WTC11 (cell line): ENCODE measurements around the gene SDC1. TPM values are rescaled to one million over a fixed set of nuclear protein-coding genes. Genes with fewer than 3 reads are reported as not detected.

Source experiments
- ATAC-seq: fragments of 200-7000 bp; cut with Tn5 transposase; 2 replicates; pipeline ENCODE4 v1.10.0; 2021; ENCODE audit warnings: mild to moderate bottlenecking, moderate library complexity
- CTCF ChIA-PET: fragments of 300-600 bp; sonication (Branson Sonifier 250); formaldehyde crosslinking; loops from one replicate; lab custom pipeline; 2021; ENCODE audit warnings: antibody characterized with exemption; lab: Charles Lee
- POLR2A ChIA-PET: fragments of 350-600 bp; sonication (Branson Sonifier 250); formaldehyde crosslinking; loops from one replicate; lab custom pipeline; 2021; ENCODE audit warnings: antibody characterized with exemption; lab: Charles Lee
- DNase-seq: peaks from one replicate; pipeline ENCODE4 v3.0.0; 2021; ENCODE audit warnings: low spot score
- H3K27ac Mint-ChIP-seq: 2 replicates; pipeline ENCODE4 v1.8.0; 2021; ENCODE audit warnings: mixed read lengths
- H3K27me3 Mint-ChIP-seq: 2 replicates; pipeline ENCODE4 v1.8.0; 2021; ENCODE audit warnings: low read depth, mild to moderate bottlenecking, moderate library complexity, mixed read lengths
- H3K36me3 Mint-ChIP-seq: 2 replicates; pipeline ENCODE4 v1.8.0; 2021; ENCODE audit warnings: mixed read lengths
- H3K4me1 Mint-ChIP-seq: 2 replicates; pipeline ENCODE4 v1.8.0; 2022; ENCODE audit warnings: mixed read lengths
- H3K4me3 Mint-ChIP-seq: 2 replicates; pipeline ENCODE4 v1.8.0; 2021; ENCODE audit warnings: mild to moderate bottlenecking, moderate library complexity, mixed read lengths
- H3K9me3 Mint-ChIP-seq: 2 replicates; pipeline ENCODE4 v1.8.0; 2021; ENCODE audit warnings: mixed read lengths
- ATF1 ChIP-seq: sonication (generic); formaldehyde crosslinking; IDR thresholded peaks from 2 replicates; pipeline ENCODE4 v1.8.1; 2023; ENCODE audit warnings: mild to moderate bottlenecking, moderate library complexity, missing genetic modification reagents
- ATF2 ChIP-seq: sonication (generic); formaldehyde crosslinking; IDR thresholded peaks from 2 replicates; pipeline ENCODE4 v1.8.1; 2022; ENCODE audit warnings: low read depth, missing genetic modification reagents, borderline replicate concordance
- ATF6 ChIP-seq: sonication (generic); formaldehyde crosslinking; IDR thresholded peaks from 2 replicates; pipeline ENCODE4 v1.8.1; 2023; ENCODE audit warnings: mild to moderate bottlenecking, missing genetic modification reagents
- E2F5 ChIP-seq: sonication (generic); formaldehyde crosslinking; IDR thresholded peaks from 2 replicates; pipeline ENCODE4 v1.8.1; 2022; ENCODE audit warnings: mild to moderate bottlenecking, moderate library complexity, missing genetic modification reagents
- FOXP4 ChIP-seq: sonication (generic); formaldehyde crosslinking; IDR thresholded peaks from 2 replicates; pipeline ENCODE4 v1.8.0; 2022; ENCODE audit warnings: mild to moderate bottlenecking, missing genetic modification reagents
- GRHL2 ChIP-seq: fragments of 250-450 bp; sonication (Bioruptor Pico); IDR thresholded peaks from 2 replicates; pipeline ENCODE4 v1.8.0; 2022; ENCODE audit warnings: mild to moderate bottlenecking, moderate library complexity; ENCODE audit not compliant: insufficient replicate concordance, severe bottlenecking
- JAZF1 ChIP-seq: fragments of 250-450 bp; sonication (Bioruptor Pico); IDR thresholded peaks from 2 replicates; pipeline ENCODE4 v1.9.0; 2021; ENCODE audit warnings: moderate library complexity, mild to moderate bottlenecking, inconsistent platforms
- MXD4 ChIP-seq: fragments of 250-450 bp; sonication (Bioruptor Pico); IDR thresholded peaks from 2 replicates; pipeline ENCODE4 v1.8.0; 2021; ENCODE audit warnings: mild to moderate bottlenecking, moderate library complexity, borderline replicate concordance
- SMAD4 ChIP-seq: sonication (generic); formaldehyde crosslinking; IDR thresholded peaks from 2 replicates; pipeline ENCODE4 v1.8.0; 2022; ENCODE audit warnings: mild to moderate bottlenecking, missing genetic modification reagents
- TEAD1 ChIP-seq: sonication (generic); formaldehyde crosslinking; IDR thresholded peaks from 2 replicates; pipeline ENCODE4 v1.8.0; 2022; ENCODE audit warnings: mild to moderate bottlenecking, missing genetic modification reagents
- TEAD4 ChIP-seq: sonication (generic); formaldehyde crosslinking; IDR thresholded peaks from 2 replicates; pipeline ENCODE4 v1.8.0; 2022; ENCODE audit warnings: mild to moderate bottlenecking, missing genetic modification reagents
- ZNF219 ChIP-seq: sonication (generic); formaldehyde crosslinking; IDR thresholded peaks from 2 replicates; pipeline ENCODE4 v1.8.0; 2023; ENCODE audit warnings: missing genetic modification reagents, mild to moderate bottlenecking, borderline replicate concordance
- ZNF396 ChIP-seq: fragments of 250-450 bp; sonication (Bioruptor Pico); IDR thresholded peaks from 2 replicates; pipeline ENCODE4 v1.8.0; 2021; ENCODE audit warnings: mild to moderate bottlenecking, moderate library complexity, borderline replicate concordance
- total RNA-seq: library from RNA; stranded (reverse); gene quantifications from 3 replicates; pipeline ENCODE4 v1.2.3, GENCODE V29; 2021
- TF ChIP-seq, protein P1 (sequence below): sonication (generic); formaldehyde crosslinking; IDR thresholded peaks from 2 replicates; pipeline ENCODE4 v1.8.0; 2022; ENCODE audit warnings: missing genetic modification reagents
- TF ChIP-seq, protein P2 (sequence below): sonication (generic); formaldehyde crosslinking; conservative IDR thresholded peaks from 2 replicates; pipeline ENCODE4 v1.8.1; 2022; ENCODE audit warnings: mild to moderate bottlenecking, missing genetic modification reagents

Gene SDC1
- total RNA-seq, 1 experiment from 2014 or later, result 52.6 TPM

DNA sequence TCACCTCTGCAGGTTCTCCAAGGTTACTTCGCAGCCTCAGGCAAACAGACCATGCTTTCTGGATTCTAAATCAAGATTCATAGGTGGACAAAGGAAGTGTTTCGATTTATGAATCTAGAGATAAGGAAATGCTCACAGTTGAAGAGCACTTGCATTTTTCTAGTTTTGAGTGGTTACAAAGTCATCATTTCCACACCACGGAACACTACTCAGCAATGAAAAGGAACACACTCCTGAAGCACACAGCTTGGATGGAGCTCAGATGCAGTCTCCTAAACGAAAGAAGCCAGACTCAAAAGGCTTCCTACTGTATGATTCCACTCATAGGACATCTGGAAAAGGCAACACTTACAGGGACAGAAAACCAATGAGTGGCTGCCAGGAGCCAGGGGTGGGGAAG is 31.7 kb downstream of the SDC1 start (continued):
- TF ChIP-seq ZNF396 (CRISPR knock-in tag), result no peak
- TF ChIP-seq, protein P1, sequence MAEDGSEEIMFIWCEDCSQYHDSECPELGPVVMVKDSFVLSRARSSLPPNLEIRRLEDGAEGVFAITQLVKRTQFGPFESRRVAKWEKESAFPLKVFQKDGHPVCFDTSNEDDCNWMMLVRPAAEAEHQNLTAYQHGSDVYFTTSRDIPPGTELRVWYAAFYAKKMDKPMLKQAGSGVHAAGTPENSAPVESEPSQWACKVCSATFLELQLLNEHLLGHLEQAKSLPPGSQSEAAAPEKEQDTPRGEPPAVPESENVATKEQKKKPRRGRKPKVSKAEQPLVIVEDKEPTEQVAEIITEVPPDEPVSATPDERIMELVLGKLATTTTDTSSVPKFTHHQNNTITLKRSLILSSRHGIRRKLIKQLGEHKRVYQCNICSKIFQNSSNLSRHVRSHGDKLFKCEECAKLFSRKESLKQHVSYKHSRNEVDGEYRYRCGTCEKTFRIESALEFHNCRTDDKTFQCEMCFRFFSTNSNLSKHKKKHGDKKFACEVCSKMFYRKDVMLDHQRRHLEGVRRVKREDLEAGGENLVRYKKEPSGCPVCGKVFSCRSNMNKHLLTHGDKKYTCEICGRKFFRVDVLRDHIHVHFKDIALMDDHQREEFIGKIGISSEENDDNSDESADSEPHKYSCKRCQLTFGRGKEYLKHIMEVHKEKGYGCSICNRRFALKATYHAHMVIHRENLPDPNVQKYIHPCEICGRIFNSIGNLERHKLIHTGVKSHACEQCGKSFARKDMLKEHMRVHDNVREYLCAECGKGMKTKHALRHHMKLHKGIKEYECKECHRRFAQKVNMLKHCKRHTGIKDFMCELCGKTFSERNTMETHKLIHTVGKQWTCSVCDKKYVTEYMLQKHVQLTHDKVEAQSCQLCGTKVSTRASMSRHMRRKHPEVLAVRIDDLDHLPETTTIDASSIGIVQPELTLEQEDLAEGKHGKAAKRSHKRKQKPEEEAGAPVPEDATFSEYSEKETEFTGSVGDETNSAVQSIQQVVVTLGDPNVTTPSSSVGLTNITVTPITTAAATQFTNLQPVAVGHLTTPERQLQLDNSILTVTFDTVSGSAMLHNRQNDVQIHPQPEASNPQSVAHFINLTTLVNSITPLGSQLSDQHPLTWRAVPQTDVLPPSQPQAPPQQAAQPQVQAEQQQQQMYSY (CRISPR knock-in tag), result no peak
- no peak for TF ChIP-seq ATF1
- TF ChIP-seq TEAD1 (CRISPR knock-in tag), result no peak
- no peak for TF ChIP-seq ATF6 (CRISPR knock-in tag)
- TF ChIP-seq MXD4, result no peak
- no peak for TF ChIP-seq E2F5 (CRISPR knock-in tag)

DNA sequence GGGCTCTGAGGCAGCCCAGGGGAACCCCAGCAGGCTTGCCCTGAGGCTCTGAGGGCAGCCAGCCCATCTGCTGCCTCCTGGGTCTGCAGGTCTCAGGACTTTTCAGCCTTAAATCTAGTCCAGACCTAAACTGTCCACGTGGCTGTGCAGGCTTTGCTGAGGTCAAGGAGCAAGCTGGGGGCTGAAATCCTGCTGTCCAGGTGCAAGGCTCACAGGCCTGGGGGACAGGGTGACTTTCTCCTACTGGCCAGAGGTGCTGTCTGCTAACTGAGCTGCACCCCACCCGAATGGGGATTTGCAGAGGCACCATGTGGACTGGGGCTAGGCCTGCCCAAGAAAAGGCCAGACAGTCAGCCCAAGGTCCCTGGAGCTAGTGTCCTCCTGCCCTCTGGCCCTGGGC is 32.1 kb downstream of the SDC1 start:
- ATAC-seq (no peak), DNase-seq (no peak)
- CTCF ChIA-PET, result interaction anchor here (0.6 kb wide), 1 partner anchor 57 kb away, joined by 5 read pairs; no protein-coding TSS in a partner anchor
- peaks cover 27% of the 10 kb centered on the region for H3K4me1 Mint-ChIP-seq
- POLR2A ChIA-PET, result no interaction called here
- no peak overlapping the region for H3K27ac Mint-ChIP-seq
- no peaks in the 10 kb centered on the region for H3K9me3 Mint-ChIP-seq
- TF ChIP-seq FOXP4 (CRISPR knock-in tag) (no peak), JAZF1 (CRISPR knock-in tag) (no peak), SMAD4 (no peak), TEAD4 (no peak), ATF2 (no peak), ZNF219 (CRISPR knock-in tag) (no peak), GRHL2 (CRISPR knock-in tag) (no peak)
- TF ChIP-seq, protein P2, sequence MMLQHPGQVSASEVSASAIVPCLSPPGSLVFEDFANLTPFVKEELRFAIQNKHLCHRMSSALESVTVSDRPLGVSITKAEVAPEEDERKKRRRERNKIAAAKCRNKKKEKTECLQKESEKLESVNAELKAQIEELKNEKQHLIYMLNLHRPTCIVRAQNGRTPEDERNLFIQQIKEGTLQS (CRISPR knock-in tag), result no peak
- TF ChIP-seq, all 79 proteins: peak for 0
- H3K36me3 Mint-ChIP-seq, result no peaks in the 10 kb centered on the region
- no peaks in the 10 kb centered on the region for H3K27me3 Mint-ChIP-seq
- H3K4me3 Mint-ChIP-seq, result no peak overlapping the region
